Measurements from ENCODE around the gene FAM89B. TPM values are rescaled to one million over a fixed set of nuclear protein-coding genes. Genes with fewer than 3 reads are reported as not detected.

FAM89B gene
- total and polyA plus RNA-seq, 2 of the 8 experiments (the other 6 are each of a cell fraction or from before 2014, with no cell fraction given) = 15.8 to 32.4 TPM

DNA sequence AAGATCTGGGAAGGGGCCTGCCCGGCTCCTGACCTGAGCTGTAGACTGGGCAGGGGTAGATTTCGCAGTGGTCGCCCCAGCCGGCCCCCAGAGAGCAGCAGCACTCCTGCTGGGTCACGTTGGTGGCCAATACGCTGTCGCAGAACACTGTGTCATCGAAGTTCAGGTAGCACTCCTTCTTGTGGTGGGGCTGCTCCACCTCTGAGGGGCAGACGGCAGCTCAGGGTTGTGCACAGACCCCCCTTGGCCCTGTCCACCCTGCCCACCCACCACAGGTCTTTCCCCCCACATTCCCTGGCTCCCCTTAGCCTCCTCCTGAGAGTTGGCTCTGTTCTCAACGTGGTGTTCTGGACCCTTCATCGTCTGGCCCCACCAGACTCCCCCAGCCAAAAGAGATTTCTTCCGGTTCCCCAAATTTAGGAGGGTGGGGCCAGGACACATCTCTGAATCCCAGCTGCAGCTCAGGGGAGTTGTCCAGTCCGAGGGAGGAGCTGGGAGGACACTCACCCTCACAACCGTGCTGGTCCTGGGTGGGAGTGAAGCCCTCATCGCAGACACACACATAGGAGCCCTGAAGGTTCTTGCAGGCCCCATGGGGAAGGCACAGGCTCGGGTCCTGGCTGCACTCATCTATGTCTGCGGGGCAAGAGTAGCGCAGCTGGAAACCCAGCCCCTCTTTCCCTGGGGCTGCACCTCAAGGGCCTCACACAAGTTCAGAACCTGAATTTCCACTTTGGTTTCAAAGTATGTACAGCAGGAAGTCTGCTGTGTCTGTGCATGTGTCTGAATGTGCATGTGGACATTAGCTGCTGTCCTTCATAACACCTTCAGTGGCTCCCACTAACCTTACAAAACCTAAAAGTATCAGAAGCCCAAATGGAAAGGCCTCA lies 31.0 kb upstream of the FAM89B start:
- H3K4ac ChIP-seq (replicated peaks; ENCODE audit: insufficient read length, low read depth, low read length) = no peak overlapping the region
- FAIRE-seq (no peak), DNase-seq (ENCODE audit: low read depth in 1 of 2, low spot score in 2 of 2) (no peak)
- no peak overlapping the region for H2AFZ ChIP-seq (ENCODE audit: low read length)
- no peak overlapping the region for H2BK120ac ChIP-seq (replicated peaks; ENCODE audit: low read depth, low read length)
- peak overlapping the region; percentile 39 for H4K91ac ChIP-seq (replicated peaks; ENCODE audit: insufficient read length, low read length)
- H3K9me3 ChIP-seq (ENCODE audit: insufficient read depth in 2 of 2, low read depth in 1 of 2, low read length in 1 of 2) = no peaks in the 10 kb centered on the region
- H3K56ac ChIP-seq (replicated peaks; ENCODE audit: insufficient read length, low read depth, low read length) = no peak overlapping the region
- H3K9ac ChIP-seq (replicated peaks in 1 of 4; ENCODE audit: extremely low read depth in 1 of 4, low read depth in 3 of 4, low read length in 3 of 4) = no peak overlapping the region
- peaks cover 3 to 18% of the 10 kb centered on the region in 2 experiments for H4K20me1 ChIP-seq (replicated peaks in 1 of 2; ENCODE audit: control insufficient read depth in 1 of 2, insufficient read depth in 2 of 2, low read length in 2 of 2)
- H3K23me2 ChIP-seq (ENCODE audit: low read depth, low read length) = peaks cover 20% of the 10 kb centered on the region
- H2BK20ac ChIP-seq (ENCODE audit: low read length) = no peak overlapping the region
- H3K18ac ChIP-seq (ENCODE audit: extremely low read depth, low read length) = peak overlapping the region; percentile 71; the same call in 1 of the 2 replicates
- H3K27ac ChIP-seq (ENCODE audit: low read depth, low read length) = no peak overlapping the region
- H2BK5ac ChIP-seq (ENCODE audit: low read depth, low read length) = peak overlapping the region; percentile 78
- no peak overlapping the region for H3K23ac ChIP-seq (ENCODE audit: insufficient read length)
- peak overlapping the region; percentile 72 for H2BK15ac ChIP-seq (ENCODE audit: low read length)
- H3K4me3 ChIP-seq (ENCODE audit: extremely low read depth in 1 of 4, insufficient read depth in 2 of 4, low read depth in 3 of 4, low read length in 4 of 4) = peak overlapping the region in 3 of 4 experiments; percentile 41 to 68 (median 50); a peak in 5 of 8 replicates
- peaks cover 0 to 12% (median 2%) of the 10 kb centered on the region in 4 experiments; a peak in 5 of 7 replicates for H3K4me1 ChIP-seq (replicated peaks in 1 of 4; ENCODE audit: control insufficient read depth in 3 of 4, insufficient read depth in 4 of 4, low read length in 3 of 4)
- H2BK12ac ChIP-seq (ENCODE audit: low read depth, low read length) = 0 out of 2 replicates have a peak overlapping the region, but pooled peaks have one; percentile 27
- no peak overlapping the region; the same call in 1 of the 2 replicates for H4K8ac ChIP-seq (ENCODE audit: extremely low read depth, insufficient read depth, low read length)
- peaks cover 0 to 4% (median 0%) of the 10 kb centered on the region in 4 experiments; a peak in 3 of 8 replicates for H3K36me3 ChIP-seq (ENCODE audit: control insufficient read depth in 2 of 4, insufficient read depth in 4 of 4, low read length in 3 of 4)
- no peaks in the 10 kb centered on the region for H3K79me1 ChIP-seq (ENCODE audit: low read depth, low read length)
- no peak overlapping the region for H4K5ac ChIP-seq (ENCODE audit: insufficient read length, low read depth, low read length)
- CTCF ChIA-PET (ENCODE audit: partially characterized antibody) = interaction anchor here (0.6 to 10.5 kb wide), 35 partner anchors 8 to 381 kb away, joined by 3 to 284 read pairs (median 5); partner anchors contain the start of genes EHBP1L1, FAM89B, KCNK7 and LTBP3
- H2AK5ac ChIP-seq (ENCODE audit: low read depth, low read length) = 0 out of 2 replicates have a peak overlapping the region, but pooled peaks have one; percentile 90
- no peak overlapping the region for H3K14ac ChIP-seq (ENCODE audit: insufficient read length)
- H3K79me2 ChIP-seq (ENCODE audit: control insufficient read depth in 1 of 2, insufficient read depth in 2 of 2, low read length in 2 of 2) = no peaks in the 10 kb centered on the region
- peak overlapping the region; percentile 64 to 89; a peak in 3 of 4 replicates for H3K4me2 ChIP-seq (ENCODE audit: insufficient read depth in 1 of 2, low read depth in 2 of 2, low read length in 2 of 2)
- 54% methylated on average over 18 of the region's 18 CpGs; no CpG with 5 or more reads in 1 of the 2 experiments for whole genome bisulfite sequencing, 2 experiments (ENCODE audit: extremely low coverage in 1 of 2, insufficient coverage in 1 of 2, insufficient read length in 1 of 2, insufficient replicate concordance in 2 of 2, low coverage in 1 of 2, low lambda C conversion rate in 2 of 2, missing lambda C conversion rate in 1 of 2)
- peaks cover 2 to 46% (median 30%) of the 10 kb centered on the region in 4 experiments for H3K27me3 ChIP-seq (replicated peaks in 1 of 4; ENCODE audit: control insufficient read depth in 3 of 4, extremely low read depth in 1 of 4, insufficient read depth in 3 of 4, low read length in 3 of 4)
- POLR2A ChIA-PET (ENCODE audit: partially characterized antibody) = interaction anchor here (0.8 to 5.2 kb wide), 18 partner anchors 7 to 119 kb away, joined by 3 to 62 read pairs (median 6); partner anchors contain the start of genes EHBP1L1, FAM89B, MALAT1 and NEAT1
- TF ChIP-seq RNF2 (IDR thresholded peaks at IDR 0.05; ENCODE audit: borderline replicate concordance, low read depth, low read length, missing control alignments, poor library complexity, severe bottlenecking) (no peak), BCL11A (IDR thresholded peaks at IDR 0.05; ENCODE audit: low read depth in 2 of 2, low read length in 2 of 2) (no peak), SIX5 (IDR thresholded peaks at IDR 0.05; ENCODE audit: low read depth, low read length) (no peak), KDM5A (IDR thresholded peaks at IDR 0.05; ENCODE audit: low read length) (no peak), RXRA (IDR thresholded peaks at IDR 0.05; ENCODE audit: insufficient read depth, low read depth, low read length) (no peak), GABPA (IDR thresholded peaks at IDR 0.05; ENCODE audit: borderline replicate concordance, insufficient read depth, low read length) (no peak), HDAC6 (IDR thresholded peaks at IDR 0.05; ENCODE audit: low read depth, low read length) (no peak)
- TF ChIP-seq, protein P1, sequence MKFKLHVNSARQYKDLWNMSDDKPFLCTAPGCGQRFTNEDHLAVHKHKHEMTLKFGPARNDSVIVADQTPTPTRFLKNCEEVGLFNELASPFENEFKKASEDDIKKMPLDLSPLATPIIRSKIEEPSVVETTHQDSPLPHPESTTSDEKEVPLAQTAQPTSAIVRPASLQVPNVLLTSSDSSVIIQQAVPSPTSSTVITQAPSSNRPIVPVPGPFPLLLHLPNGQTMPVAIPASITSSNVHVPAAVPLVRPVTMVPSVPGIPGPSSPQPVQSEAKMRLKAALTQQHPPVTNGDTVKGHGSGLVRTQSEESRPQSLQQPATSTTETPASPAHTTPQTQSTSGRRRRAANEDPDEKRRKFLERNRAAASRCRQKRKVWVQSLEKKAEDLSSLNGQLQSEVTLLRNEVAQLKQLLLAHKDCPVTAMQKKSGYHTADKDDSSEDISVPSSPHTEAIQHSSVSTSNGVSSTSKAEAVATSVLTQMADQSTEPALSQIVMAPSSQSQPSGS (IDR thresholded peaks at IDR 0.05; ENCODE audit: low read length) = no peak

All from H1 (cell line).